NOMO-1 treated with DMSO at 0.1 percent for 48 hours (cell line): ENCODE data around the gene ETNK2.
A peak's percentile ranks its signal among the peaks of the same experiment; 100 is the strongest.

ENCODE experiments used
- DNase-seq: peaks from one replicate; lab custom pipeline; 2025; ENCODE audit not compliant: unreplicated experiment; lab: John Stamatoyannopoulos, UW

The ETNK2 gene

GRCh38 chr1:204149635-204150565, 1.9 kb downstream of the ETNK2 start:
- DNase-seq, result no peak

GRCh38 chr1:204149107-204149506, 2.7 kb downstream of the ETNK2 start:
- no peak for DNase-seq

DNA sequence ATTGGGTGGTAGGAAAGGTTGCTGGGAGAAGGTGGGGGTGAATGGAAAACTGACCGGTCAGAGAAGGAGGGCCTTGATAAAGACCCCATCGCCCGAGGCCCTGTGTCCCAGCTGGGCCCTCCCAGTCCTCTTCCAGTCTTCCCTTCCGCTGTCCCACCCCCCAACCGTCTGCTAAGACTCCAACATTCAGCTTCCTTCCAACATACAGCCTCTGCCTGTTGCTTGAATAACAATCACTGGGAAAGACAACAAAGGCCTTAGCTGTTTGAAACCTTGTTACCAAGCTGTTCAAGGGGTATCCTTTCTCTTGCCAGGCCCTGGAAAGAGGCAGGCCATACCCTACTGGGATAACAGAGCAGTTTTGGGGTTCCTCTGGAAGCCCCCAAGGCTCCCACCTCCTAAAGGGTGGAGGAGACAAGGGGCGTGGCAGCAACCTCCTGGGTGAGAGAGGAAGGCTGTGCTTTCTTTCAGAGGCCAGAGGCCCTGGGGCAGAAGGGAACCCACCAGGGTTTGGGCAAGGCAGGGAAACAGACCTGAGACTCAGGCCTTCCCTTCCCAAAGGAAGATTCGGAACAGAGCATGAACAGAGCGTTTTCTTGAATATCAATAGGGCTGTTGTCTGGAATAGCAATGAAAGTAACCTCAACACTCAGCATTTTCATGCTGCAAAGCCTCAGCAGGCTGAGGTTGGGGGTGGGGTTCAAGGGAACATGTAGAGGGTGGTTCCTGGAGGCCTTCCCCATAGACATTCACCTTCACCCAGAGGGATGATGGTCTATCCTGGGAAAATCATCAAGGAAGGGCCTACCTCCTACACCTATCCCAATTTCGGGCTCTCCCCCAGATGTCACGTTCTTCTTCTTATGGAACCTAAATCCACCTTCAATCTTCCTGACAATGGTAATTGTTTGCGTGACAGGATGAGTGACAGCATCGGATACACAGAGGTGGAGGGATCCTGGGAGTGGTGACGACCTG, 4.1 kb downstream of the ETNK2 start:
- no peak for DNase-seq

GRCh38 chr1:204146965-204147364, 4.9 kb downstream of the ETNK2 start:
- DNase-seq, result no peak

- DNase-seq, result no peak
Observed at GRCh38 chr1:204146309-204146708, 5.5 kb downstream of the ETNK2 start.

GRCh38 chr1:204145033-204145504, 6.8 kb downstream of the ETNK2 start:
- DNase-seq, result no peak

DNA sequence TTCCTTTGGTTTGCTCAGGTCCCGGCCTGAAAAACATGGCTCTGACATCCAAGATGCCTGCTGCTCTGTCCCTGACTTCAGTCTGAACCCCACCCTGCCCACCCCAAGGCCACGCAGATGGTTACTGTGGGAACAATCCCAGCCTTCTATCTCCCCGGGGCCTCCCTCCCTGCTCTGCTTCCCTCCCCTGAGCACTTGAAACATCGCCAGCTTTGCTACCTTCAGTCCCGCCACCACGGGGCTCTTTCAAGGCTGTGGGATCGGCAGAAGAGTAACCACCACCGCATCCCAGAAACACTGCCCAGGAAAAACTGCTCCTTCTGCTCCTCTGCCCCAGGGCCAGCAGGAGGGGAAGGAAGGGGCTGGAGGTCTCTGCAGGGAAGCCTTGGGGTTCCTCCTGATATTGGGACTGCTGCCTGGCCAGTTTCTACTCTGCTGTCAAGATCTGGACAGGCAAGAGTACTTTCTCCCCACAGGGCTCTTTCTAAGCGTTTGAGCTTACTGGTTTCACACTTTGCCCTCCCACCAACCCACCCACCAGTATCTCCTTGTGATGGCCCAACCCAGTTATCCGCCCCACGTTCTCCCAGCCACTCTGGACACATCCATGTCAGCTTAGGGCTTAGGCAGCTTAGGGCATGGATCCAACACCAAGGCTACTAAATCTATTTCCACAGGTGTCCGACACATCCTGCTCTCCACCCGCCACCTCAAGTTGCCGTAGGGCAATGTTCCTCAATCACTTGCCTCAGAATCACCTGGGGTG, 8.4 kb downstream of the ETNK2 start:
- DNase-seq, result no peak

DNA sequence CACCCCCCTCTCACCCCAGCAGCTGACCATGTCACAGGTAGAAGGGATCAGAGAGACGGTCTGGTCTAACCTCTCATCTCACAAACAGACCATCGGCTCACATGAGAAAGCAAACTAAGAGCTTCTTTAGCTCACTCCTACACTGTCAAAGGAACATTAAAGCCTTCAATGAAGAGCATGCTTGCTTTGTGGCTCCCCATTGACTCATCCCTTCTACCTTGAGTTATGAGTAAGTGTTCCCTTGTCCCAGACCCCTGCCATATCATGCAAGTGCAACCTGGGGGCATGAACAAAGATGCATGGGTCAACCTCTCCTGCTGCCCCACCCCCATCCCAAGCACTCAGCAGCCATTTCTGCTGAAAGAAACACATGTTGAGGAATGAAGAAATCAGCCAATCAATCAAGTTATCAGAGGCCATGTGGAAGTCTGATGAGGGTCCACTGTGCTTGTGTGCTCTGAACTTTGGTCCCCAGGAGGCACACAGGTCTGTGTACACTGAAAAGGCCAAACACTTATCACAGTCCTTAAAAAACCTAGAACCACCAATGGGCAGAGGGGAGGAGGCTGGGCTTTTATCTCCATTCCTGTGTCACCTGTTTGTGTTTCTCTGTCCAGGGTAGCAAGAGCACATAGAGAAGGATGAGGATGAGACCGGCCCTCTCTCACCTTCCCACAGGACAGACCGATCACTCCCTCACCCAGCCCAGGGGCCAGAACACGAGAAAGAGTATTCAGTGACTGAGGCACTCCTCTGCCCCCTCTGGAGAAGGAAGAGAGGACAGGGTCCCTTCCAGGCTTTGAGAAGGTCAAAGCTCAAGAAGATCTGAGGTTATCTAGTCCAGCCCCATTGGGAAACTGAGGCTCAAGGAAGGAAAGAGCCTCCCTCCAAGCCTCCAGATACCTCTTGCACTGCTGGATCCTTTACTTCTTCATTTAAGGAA, 9.5 kb downstream of the ETNK2 start:
- no peak for DNase-seq

- DNase-seq, result no peak
Observed at GRCh38 chr1:204141131-204141530, 10.7 kb downstream of the ETNK2 start.

- DNase-seq, result no peak
Observed at GRCh38 chr1:204139952-204140351, 11.9 kb downstream of the ETNK2 start.

DNA sequence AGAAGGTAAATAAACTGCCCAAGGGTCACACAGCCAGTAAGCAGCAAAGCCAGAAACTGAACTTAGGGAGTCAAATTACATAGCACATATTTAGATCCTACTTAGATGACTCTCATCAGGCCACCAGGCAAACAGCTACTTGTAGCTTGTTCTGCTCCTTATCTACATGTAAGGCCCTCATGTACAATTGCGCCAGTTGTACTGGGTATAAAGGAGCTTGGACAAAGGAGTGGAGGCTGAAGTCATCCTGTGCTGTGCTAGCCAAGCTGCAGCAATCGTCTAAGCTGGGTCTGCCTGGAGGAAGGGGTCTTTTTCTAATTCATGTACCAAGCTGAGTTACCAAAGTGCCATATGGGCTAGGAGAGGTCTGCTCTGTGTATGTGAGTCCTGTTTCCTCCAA, 12.8 kb downstream of the ETNK2 start:
- no peak for DNase-seq

- DNase-seq, result no peak
Observed at GRCh38 chr1:204136814-204137213, 15.0 kb downstream of the ETNK2 start.

DNA sequence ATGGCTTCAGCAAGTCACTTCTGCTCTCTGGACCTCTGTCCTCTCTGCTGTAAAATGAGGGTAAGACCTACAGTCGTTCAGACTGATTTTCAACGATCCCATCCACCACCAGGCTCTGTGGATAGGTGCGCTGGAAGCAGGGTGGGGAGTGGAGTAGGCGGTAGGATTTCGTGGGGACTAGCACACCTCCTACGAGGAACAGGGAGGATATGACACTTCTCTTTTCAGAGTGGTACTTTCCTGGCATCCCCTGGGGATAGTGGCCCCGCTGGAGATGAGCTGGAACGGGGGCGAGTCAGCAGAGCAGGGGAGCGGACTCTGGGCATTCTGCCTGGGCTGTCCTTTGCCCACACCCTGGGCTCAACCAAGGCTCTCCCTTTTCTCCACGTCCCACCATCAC, 17.7 kb downstream of the ETNK2 start:
- no peak for DNase-seq

DNA sequence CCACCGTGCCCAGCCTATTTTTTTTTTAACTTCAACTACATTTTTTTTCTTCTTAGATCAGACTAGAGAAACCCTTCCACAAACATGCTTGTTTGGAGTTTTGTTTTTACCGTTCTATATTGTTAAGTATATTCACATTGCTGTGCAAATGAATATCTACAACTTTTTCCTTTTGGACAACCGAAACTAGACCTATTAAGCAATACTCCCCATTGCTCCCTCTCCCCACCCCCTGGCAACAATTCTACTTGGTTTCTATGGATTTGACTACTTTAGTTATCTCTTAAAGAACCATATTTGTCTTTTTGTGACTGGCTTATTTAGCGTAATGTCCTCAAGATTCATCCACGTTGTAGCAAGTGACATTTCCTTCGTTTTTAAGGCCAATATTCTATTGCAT, 19.1 kb downstream of the ETNK2 start:
- DNase-seq, result no peak

- no peak for DNase-seq
Observed at GRCh38 chr1:204131978-204132377, 19.9 kb downstream of the ETNK2 start.

GRCh38 chr1:204130981-204131892, 20.6 kb downstream of the ETNK2 start:
- no peak for DNase-seq

DNA sequence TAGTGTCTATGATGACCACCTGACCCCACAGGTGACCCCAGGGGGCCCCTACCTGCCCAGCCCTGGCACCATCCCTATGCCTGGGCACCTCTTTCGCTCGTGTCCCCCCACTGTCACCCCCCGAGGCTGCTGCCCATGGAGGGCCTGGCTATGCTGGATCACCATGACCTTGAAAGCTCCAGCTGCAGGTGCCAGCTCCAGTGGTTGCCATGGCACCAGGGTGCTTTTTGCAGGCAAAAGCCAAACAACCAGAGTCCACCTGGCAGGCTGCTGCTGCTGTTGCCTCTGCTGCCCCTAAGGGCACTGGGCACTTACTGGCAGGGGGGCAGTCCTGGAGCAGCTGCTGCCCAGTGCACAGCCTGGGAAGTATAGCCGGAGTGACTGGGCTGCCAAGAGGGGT, 21.7 kb downstream of the ETNK2 start:
- DNase-seq, result no peak

GRCh38 chr1:204128964-204129896, 22.6 kb downstream of the ETNK2 start:
- peak; percentile 15 for DNase-seq
